Measurements from ENCODE around the gene SGIP1.

DNA sequence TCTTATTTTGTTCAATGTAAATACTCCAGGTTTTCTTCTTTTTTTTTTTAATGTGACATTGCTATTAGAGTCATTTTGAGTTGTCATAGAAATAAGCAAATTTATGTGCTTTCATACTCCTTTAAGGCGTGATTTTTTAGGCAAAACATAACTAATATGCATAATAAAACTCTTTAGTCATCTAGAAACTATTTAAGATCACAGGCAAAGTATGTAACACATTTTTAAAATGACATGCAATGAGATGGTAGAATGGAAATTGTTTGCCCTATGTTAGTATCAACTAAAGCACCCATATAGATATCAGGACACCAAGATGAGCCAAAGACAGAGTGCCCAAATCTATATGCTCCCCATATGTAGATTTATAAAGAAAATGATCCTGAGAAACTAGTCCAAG, 41.5 kb upstream of the SGIP1 start:
- TF ChIP-seq, protein P1, sequence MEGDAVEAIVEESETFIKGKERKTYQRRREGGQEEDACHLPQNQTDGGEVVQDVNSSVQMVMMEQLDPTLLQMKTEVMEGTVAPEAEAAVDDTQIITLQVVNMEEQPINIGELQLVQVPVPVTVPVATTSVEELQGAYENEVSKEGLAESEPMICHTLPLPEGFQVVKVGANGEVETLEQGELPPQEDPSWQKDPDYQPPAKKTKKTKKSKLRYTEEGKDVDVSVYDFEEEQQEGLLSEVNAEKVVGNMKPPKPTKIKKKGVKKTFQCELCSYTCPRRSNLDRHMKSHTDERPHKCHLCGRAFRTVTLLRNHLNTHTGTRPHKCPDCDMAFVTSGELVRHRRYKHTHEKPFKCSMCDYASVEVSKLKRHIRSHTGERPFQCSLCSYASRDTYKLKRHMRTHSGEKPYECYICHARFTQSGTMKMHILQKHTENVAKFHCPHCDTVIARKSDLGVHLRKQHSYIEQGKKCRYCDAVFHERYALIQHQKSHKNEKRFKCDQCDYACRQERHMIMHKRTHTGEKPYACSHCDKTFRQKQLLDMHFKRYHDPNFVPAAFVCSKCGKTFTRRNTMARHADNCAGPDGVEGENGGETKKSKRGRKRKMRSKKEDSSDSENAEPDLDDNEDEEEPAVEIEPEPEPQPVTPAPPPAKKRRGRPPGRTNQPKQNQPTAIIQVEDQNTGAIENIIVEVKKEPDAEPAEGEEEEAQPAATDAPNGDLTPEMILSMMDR (IDR thresholded peaks at IDR 0.05; ENCODE audit: control extremely low read depth in 1 of 3, insufficient read depth in 1 of 3, low read depth in 1 of 3, low read length in 3 of 3), result no peak
- TF ChIP-seq RAD21 (IDR thresholded peaks at IDR 0.05 in 1 of 2, conservative IDR thresholded peaks at IDR 0.05 in 1 of 2; ENCODE audit: low read depth in 2 of 2, low read length in 2 of 2) (no peak), SP1 (IDR thresholded peaks at IDR 0.05; ENCODE audit: low read depth, low read length) (no peak), JUND (IDR thresholded peaks at IDR 0.05; ENCODE audit: low read length) (no peak), POLR2A (IDR thresholded peaks at IDR 0.05; ENCODE audit: control extremely low read depth in 1 of 2, low read depth in 2 of 2, low read length in 2 of 2) (no peak), FOSL1 (IDR thresholded peaks at IDR 0.05; ENCODE audit: insufficient read depth, low read depth, low read length) (no peak), CEBPB (IDR thresholded peaks at IDR 0.05; ENCODE audit: low read depth, low read length) (no peak), TEAD4 (IDR thresholded peaks at IDR 0.05; ENCODE audit: low read depth, low read length) (no peak), BRCA1 (IDR thresholded peaks at IDR 0.05; ENCODE audit: low read depth, low read length) (no peak), EZH2 (IDR thresholded peaks at IDR 0.05; ENCODE audit: low read depth, low read length, severe bottlenecking) (no peak)
- TF ChIP-seq, protein P2, sequence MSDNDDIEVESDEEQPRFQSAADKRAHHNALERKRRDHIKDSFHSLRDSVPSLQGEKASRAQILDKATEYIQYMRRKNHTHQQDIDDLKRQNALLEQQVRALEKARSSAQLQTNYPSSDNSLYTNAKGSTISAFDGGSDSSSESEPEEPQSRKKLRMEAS (IDR thresholded peaks at IDR 0.05), result no peak
- TF ChIP-seq, protein P3, sequence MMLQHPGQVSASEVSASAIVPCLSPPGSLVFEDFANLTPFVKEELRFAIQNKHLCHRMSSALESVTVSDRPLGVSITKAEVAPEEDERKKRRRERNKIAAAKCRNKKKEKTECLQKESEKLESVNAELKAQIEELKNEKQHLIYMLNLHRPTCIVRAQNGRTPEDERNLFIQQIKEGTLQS (IDR thresholded peaks at IDR 0.05; ENCODE audit: insufficient read depth, low read depth, low read length), result no peak
